SKM-1 (cell line): ENCODE measurements around the gene NGEF.

ENCODE experiments used
- DNase-seq: peaks from one replicate; lab custom pipeline; 2025; ENCODE audit not compliant: unreplicated experiment; lab: John Stamatoyannopoulos, UW

Gene NGEF

DNA sequence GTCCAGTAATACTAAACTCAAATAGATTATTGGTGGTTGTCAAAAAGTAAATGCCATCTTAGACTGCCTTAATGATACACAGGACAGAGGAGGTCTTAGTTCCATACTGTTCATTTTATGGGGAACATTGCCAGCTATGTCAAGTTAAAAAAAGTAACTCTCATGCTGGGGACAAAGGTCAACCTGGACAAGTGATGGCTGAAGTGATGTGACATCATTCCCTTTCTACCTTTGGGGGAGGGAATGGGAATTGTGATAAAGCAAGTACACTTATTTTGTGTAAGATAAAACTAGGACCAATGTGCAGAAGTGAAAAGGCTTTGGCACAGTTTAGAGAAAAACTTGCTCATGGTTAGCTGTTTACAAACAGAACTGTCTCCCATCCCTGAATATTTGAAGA lies 167.0 kb downstream of the NGEF start:
- no peak for DNase-seq

- DNase-seq = no peak
Observed at GRCh38 chr2:232843834-232844233, 169.2 kb downstream of the NGEF start.

DNA sequence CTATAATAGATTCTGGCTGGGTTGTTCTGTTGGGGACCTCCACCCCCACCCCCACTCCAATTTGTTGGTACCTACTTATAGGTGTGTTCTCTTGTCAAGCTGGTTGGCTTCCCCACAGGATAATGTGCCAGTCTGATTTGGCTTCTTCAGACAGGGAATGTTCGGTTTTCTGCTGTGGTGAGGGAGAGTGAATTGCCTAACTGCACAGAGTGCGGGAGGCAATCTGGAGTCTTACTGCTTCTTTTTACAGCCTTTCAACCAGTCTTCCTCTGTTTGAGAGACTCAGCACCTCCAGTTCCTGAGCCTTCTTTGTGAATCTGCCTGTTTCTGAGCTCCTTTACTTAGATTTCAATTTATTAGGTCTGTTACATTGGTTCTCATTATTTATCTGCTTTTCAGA lies 170.4 kb downstream of the NGEF start:
- no peak for DNase-seq

DNA sequence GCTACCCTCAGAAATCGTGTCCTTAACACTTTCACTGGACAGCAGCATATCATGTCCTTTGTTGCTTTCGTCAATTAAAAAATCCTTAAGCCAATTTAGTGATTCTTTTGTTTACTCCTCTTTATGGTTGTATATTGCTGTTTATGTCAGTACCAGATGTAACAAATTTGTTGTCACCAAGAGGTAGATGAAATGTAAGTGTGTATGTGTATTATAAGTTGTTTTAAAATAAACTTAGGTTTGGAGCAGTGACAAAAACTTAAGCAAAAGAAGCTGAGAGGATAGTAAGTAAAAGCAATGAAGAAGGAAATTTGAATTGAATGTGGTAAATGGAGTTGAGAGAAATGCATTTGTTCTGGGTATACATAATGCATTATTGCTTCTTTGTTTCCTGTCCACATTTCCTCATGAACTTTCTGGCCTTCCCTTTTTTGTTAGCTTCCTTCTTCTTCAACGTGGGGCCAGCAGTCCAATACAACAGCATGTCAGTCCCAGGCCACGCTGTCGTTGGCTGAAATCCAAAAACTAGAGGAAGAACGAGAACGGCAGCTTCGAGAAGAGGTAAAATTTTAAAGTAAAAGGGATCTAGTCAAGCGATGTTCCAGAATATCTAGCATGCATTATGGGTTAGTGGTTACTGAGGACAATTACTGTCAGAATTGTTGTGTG lies 173.5 kb downstream of the NGEF start:
- DNase-seq = peak; percentile 82

GRCh38 chr2:232838406-232838874 lies 174.6 kb downstream of the NGEF start:
- peak; percentile 73 for DNase-seq

DNA sequence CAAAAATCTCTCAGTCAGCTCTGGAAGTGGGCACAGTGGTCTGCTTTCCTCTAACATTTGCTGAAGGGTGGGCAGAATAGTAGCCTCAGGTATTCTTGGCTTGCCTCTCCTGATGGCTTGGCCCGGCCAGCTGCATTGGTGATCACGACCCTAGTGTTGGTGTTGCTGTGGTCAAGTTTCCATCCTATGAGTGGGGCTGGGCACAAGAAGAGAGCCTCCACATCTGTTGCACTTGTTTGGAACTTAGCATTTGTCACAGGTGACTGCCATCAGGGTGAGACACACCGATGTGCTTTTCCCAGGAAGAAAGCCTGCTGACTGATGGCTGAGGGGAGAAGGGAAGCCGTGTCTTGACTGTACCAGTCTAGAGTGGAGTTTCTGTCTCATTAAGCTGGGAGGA lies 176.1 kb downstream of the NGEF start:
- DNase-seq = no peak

DNA sequence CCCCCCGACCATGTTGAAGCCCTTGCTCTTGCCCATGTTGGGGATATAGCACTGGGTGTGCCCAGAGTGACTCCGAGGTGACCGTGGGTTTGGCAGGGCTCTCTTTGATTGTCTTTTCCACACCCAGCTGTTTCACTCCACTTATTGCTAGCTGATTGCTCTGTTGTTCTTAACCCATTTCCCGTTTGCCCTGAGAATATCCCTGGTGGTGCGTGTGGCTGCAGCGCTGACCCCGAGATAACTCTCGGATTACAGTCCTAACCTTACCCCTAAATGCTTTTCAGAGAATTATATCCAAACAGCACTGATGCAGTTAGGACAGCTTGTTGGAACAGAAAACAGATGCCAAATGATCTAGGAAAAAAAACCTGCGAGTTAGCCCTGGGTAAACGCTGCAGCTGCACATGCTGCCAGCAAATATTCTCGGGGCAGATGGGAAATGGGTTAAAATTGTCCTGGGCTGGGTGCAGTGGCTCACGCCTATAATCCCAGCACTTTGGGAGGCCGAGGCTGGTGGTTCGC lies 177.3 kb downstream of the NGEF start:
- DNase-seq = no peak

DNA sequence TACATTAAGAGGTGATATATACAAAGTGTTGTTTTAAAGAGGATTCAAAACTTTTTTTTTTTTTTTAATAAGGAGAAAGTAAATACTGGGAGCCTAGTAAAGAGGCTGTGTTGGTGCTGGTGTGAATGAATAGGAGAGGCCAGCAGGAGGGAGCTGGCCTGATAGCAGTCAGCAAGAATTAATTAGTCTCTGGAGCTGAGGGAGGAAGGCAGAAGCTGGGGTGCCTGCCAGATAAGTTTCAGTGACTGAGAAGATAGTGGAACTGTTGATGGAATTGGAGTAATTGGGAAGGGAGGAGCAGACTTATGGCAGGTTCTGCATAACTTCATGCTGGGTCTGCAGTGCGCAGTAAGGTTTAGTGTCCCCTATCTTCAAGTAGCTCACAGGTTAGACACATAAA lies 179.2 kb downstream of the NGEF start:
- no peak for DNase-seq

GRCh38 chr2:232831496-232831895 lies 181.6 kb downstream of the NGEF start:
- no peak for DNase-seq

GRCh38 chr2:232829988-232830387 lies 183.1 kb downstream of the NGEF start:
- no peak for DNase-seq
